NCI-H1105 (cell line): ENCODE results near the gene IFT122.
"Not testable (repeated sequence)": the region's sequence is repeated elsewhere in the genome, so short reads cannot be mapped to it uniquely, and the experiment has no call there.

Experiments
- DNase-seq: peaks from one replicate; lab custom pipeline; 2025; lab: John Stamatoyannopoulos, UW

The IFT122 gene

GRCh38 chr3:129498603-129499488, 58.8 kb downstream of the IFT122 start:
- not testable (repeated sequence) for DNase-seq

GRCh38 chr3:129499604-129500333, 59.7 kb downstream of the IFT122 start:
- DNase-seq: not testable (repeated sequence)

GRCh38 chr3:129500334-129500658, 60.3 kb downstream of the IFT122 start:
- DNase-seq: no peak

DNA sequence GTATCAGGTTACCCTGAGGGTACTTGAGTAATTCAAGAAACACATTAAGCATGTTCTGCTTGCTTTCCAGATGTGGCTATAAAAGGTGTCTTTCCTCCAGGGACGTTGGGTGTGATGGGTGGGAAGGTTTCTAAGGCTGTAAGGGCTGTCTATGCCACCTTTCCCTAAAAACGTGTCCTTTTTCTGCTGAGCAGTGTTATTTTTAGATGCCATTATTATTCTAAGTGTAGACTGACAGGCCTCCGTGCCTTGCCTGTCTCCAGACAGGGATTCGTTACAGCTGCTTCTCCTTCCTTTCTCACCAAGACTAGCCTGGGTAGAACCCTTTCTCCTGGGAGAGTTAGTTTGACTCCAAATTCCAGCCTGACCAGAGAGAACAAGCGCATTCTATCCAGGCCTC, 61.6 kb downstream of the IFT122 start:
- no peak for DNase-seq

GRCh38 chr3:129502641-129503408, 62.8 kb downstream of the IFT122 start:
- DNase-seq: peak; percentile 84

DNA sequence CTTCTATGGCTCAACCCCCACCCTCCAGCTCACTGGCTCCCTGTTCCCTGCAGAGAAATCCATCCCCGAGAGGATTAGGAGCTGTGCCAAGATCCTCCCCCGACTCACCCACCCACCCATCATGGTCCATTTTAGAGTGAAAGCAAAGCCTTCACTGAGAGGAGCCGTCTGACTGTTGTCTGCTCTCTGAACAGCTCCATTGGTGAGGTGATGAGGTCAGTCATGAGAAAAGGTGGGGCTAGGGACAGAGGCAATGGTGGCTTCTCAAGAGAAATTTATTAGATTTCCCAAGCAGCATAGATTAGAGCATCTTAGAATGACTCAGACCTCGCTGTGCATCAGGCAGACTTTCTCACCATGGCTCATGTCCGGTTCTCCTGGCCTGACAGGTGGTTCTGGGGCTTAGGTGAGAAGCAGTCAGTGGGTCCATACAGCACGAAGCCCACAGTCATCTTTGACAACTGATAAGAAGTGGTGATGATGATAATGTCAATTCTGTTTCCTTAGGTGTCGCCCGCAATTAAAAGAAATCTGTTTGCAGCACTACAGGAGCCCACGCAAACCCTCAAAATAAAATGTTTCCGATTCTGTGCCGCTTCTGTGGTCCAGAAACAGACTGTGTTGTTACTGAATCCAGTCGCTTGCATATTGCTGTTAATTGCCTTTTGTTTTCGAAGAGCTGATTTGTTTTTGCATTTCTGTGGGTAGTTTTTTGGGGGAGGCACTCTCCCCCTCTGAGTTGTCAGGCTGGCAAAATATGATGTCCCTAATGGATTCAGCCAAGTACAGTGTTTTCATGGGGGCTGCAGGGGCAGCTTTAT, 63.7 kb downstream of the IFT122 start:
- peak; percentile 83 for DNase-seq

- DNase-seq: no peak
Measured at GRCh38 chr3:129504471-129505100, 64.6 kb downstream of the IFT122 start.

DNA sequence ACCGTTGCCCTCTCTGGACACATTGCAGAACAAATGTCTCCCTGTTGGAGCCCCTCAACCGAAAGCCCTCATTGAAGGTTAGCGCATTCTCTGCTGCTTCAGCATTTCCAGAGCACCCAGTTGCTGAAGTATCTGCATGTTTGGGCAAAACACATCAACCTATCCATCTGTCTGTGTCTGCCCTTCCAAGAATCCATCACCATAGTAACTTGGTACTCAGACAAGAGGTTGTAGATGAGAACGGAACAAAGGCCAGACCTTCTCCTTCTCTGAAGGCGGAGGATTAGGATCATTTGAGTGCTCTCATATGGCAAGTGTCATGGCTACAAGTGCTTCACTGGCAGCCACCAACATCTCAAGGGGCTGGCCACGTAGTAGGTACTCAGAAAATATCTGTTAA, 65.3 kb downstream of the IFT122 start:
- DNase-seq: peak; percentile 75

GRCh38 chr3:129506231-129506742, 66.3 kb downstream of the IFT122 start:
- peak; percentile 78 for DNase-seq

- DNase-seq: no peak
Measured at GRCh38 chr3:129507181-129507831, 67.3 kb downstream of the IFT122 start.

GRCh38 chr3:129512595-129512994, 72.6 kb downstream of the IFT122 start:
- no peak for DNase-seq

- no peak for DNase-seq
Measured at GRCh38 chr3:129513705-129514104, 73.7 kb downstream of the IFT122 start.

DNA sequence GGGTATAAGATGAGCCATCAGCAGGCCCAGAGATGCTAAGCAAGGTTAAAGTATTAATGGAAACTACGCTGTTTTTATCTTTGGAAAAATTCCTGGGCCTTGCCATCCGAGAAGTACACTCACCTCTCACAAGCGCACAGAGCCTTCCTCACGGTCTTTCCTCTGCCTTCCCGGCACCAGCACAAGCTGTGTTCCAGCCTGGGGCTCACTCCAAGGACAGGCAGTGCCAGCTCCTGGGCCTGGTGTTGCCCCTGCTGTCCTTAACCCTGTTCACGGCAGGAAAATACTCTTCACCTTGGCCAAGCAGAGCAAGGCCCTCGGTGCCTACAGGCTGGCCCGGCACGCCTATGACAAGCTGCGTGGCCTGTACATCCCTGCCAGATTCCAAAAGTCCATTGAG, 74.1 kb downstream of the IFT122 start:
- DNase-seq: no peak

DNA sequence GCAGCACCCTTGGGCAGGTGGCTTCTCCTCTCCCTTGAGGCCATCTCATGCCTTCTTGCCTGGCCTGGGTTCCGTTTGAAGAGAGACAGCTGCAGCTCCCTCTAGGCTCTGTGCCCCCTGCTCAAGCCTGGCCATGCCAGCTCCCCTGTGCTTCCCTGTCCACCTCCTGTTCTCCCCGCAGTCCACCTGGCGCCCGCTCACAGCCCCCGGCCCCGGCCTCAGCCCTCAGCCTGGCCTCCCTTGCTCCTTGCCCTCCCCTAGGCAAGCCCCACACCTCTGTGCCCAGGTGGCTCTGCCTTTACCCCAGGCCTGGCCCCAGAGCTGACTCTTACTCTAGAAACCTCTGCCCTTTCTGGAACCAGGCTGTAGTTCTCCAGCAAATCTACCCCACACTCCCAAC, 74.5 kb downstream of the IFT122 start:
- no peak for DNase-seq

GRCh38 chr3:129515108-129515820, 75.2 kb downstream of the IFT122 start:
- not testable (repeated sequence) for DNase-seq

DNA sequence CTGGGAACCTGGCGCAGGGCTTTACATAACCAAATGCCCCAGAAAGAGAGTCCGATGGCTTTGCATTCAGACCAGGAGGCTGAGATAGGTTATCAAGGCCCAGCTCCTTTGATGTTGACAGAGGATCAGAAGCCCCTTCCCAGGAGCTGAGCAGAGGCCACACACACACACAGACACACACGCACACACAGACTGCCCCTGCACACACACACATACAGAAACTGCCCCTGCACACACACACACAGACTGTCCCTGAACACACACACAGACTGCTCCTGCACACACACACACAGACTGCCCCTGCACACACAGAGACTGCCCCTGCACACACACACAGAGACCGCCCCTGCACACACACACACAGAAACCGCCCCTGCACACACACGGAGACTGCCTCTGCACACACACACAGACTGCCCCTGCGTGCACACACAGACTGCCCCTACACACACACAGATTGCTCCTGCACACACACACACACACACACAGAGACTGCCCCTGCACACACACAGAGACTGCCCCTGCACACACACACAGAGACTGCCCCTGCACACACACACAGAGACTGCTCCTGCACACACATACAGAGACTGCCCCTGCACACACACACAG, 75.9 kb downstream of the IFT122 start:
- not testable (repeated sequence) for DNase-seq

DNA sequence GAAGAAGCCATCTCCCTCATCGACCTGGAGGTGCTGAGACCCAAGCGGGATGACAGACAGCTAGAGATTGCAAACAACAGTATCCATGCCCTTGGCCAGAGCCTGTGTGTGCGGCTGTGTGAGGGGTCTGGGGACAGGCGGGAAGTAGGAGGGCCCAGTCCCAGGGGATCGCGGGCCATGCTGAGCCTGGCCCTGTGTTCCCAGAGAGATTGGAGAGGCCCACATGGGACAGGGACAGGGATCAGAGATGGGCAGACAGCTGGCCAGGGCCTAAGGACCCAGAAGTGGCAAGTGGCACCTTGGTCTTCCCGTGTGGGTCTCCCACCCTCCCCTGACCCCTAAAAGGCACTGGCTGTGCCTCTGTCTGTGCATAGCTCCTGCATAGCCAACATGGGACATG, 77.5 kb downstream of the IFT122 start:
- DNase-seq: no peak

DNA sequence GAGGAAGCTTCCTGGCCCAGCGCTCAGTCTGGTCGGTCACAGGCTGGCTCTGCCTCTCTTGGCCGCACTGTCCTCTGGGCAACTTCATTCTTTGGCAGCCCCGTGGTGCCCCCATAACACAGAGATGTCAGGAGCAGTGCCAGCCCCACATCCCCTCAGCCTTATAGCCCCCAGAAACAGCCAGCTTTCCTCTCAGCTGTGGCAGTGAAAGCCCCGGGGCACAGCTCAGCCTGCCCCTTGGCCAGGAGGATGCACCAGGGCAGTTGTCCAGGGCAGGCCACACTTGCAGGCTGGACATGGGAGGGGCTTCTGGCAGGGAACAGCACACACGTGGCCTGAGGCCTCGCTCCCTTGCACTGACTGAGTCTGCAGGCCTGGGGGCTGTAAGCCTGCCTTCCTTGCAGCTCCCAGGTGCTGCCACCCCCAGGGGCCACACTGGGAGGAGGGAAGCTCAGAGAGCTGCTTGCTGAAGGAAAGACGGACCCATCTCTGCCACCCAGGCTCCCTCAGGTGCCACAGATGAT, 78.1 kb downstream of the IFT122 start:
- DNase-seq: no peak

- no peak for DNase-seq
Measured at GRCh38 chr3:129518581-129518980, 78.6 kb downstream of the IFT122 start.
